IPS DF 19.7 (cell line): Measurements from ENCODE around the gene PIGT.
"Not testable (repeated sequence)": the region's sequence is repeated elsewhere in the genome, so short reads cannot be mapped to it uniquely, and the experiment has no call there.

ENCODE experiments used
- DNase-seq: peaks from one replicate; pipeline ENCODE4 v3.0.0-alpha.2; 2013; ENCODE audit warnings: low read depth, low spot score

PIGT gene

GRCh38 chr20:45462711-45463509, 47.0 kb downstream of the PIGT start:
- no peak for DNase-seq

GRCh38 chr20:45463709-45464108, 47.8 kb downstream of the PIGT start:
- DNase-seq: no peak

- DNase-seq: no peak
Observed at GRCh38 chr20:45465491-45466266, 49.7 kb downstream of the PIGT start.

GRCh38 chr20:45467172-45467571, 51.2 kb downstream of the PIGT start:
- DNase-seq: no peak

- no peak for DNase-seq
Observed at GRCh38 chr20:45467861-45468260, 51.9 kb downstream of the PIGT start.

- no peak for DNase-seq
Observed at GRCh38 chr20:45469336-45470261, 53.7 kb downstream of the PIGT start, which contains the start of gene WFDC2. WFDC2 (plus strand) TSS chr20:45469753; CDS start chr20:45469782, 29 bp downstream.

- DNase-seq: no peak
Observed at GRCh38 chr20:45470262-45470931, 54.5 kb downstream of the PIGT start.

GRCh38 chr20:45470937-45471336, 55.0 kb downstream of the PIGT start:
- no peak for DNase-seq

- not testable (repeated sequence) for DNase-seq
Observed at GRCh38 chr20:45472286-45472685, 56.3 kb downstream of the PIGT start.
